ENCODE data around the gene KIF16B. TPM values are rescaled to one million over a fixed set of nuclear protein-coding genes. Genes with fewer than 3 reads are reported as not detected.

Gene KIF16B
- total RNA-seq, 1 donor from 2014 or later, result 9.4 TPM

GRCh38 chr20:16290358-16290757 is 282.9 kb downstream of the KIF16B start:
- peaks cover 3% of the 10 kb centered on the region for H3K9me3 Mint-ChIP-seq
- no peak for TF ChIP-seq CTCF (conservative IDR thresholded peaks at IDR 0.05)
- no peak overlapping the region for H3K27ac Mint-ChIP-seq (ENCODE audit: unreplicated experiment)
- no peaks in the 10 kb centered on the region for H3K4me1 Mint-ChIP-seq
- no peaks in the 10 kb centered on the region for H3K27me3 Mint-ChIP-seq (ENCODE audit: low read depth)
- H3K4me3 Mint-ChIP-seq, result no peak overlapping the region
- DNase-seq (ENCODE audit: low read depth, low spot score), result no peak
- H3K36me3 Mint-ChIP-seq (ENCODE audit: low read depth), result no peaks in the 10 kb centered on the region

DNA sequence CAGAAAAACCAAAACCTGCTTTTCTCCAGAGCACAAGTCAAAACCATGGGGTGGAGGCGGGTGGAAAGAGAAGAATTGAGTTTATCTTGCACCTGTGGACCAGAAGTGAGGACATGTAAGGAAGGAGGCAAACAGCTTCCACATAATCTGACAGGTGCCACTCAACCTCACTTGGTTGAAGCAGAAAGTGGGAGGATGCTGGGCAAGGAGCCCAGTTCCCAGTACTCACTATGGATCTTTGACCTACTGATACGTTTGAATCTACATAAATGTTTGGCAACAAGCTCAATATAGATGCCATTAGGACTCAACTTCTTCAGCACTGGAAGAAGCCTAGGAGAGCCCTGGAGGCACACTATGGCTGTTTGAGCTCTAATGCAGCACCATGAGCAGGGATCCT is 285.5 kb downstream of the KIF16B start:
- Mint-ChIP-seq H3K36me3 (ENCODE audit: low read depth) (peaks cover 8% of the 10 kb centered on the region), H3K4me1 (no peaks in the 10 kb centered on the region), H3K27me3 (ENCODE audit: low read depth) (no peaks in the 10 kb centered on the region), H3K27ac (ENCODE audit: unreplicated experiment) (no peak overlapping the region), H3K9me3 (peaks cover 5% of the 10 kb centered on the region), H3K4me3 (no peak overlapping the region)
- no peak for DNase-seq (ENCODE audit: low read depth, low spot score)
- TF ChIP-seq CTCF (conservative IDR thresholded peaks at IDR 0.05), result no peak

GRCh38 chr20:16286601-16287000 is 286.6 kb downstream of the KIF16B start:
- Mint-ChIP-seq H3K4me1 (no peaks in the 10 kb centered on the region), H3K36me3 (ENCODE audit: low read depth) (peaks cover 8% of the 10 kb centered on the region), H3K9me3 (peaks cover 6% of the 10 kb centered on the region), H3K27me3 (ENCODE audit: low read depth) (no peaks in the 10 kb centered on the region), H3K27ac (ENCODE audit: unreplicated experiment) (no peak overlapping the region), H3K4me3 (no peak overlapping the region)
- TF ChIP-seq CTCF (conservative IDR thresholded peaks at IDR 0.05), result no peak
- DNase-seq (ENCODE audit: low read depth, low spot score), result no peak

- H3K27me3 Mint-ChIP-seq (ENCODE audit: low read depth), result no peaks in the 10 kb centered on the region
- TF ChIP-seq CTCF (conservative IDR thresholded peaks at IDR 0.05), result no peak
- peaks cover 8% of the 10 kb centered on the region for H3K36me3 Mint-ChIP-seq (ENCODE audit: low read depth)
- DNase-seq (ENCODE audit: low read depth, low spot score), result no peak
- no peak overlapping the region for H3K27ac Mint-ChIP-seq (ENCODE audit: unreplicated experiment)
- H3K4me3 Mint-ChIP-seq, result no peak overlapping the region
- H3K9me3 Mint-ChIP-seq, result peaks cover 3% of the 10 kb centered on the region
- peaks cover 10% of the 10 kb centered on the region for H3K4me1 Mint-ChIP-seq
These were observed 288.7 kb downstream of the KIF16B start for GRCh38 chr20:16284385-16285100.

GRCh38 chr20:16283978-16284377 is 289.3 kb downstream of the KIF16B start:
- TF ChIP-seq CTCF (conservative IDR thresholded peaks at IDR 0.05), result no peak
- no peak for DNase-seq (ENCODE audit: low read depth, low spot score)
- H3K27me3 Mint-ChIP-seq (ENCODE audit: low read depth), result no peaks in the 10 kb centered on the region
- H3K4me3 Mint-ChIP-seq, result no peak overlapping the region
- no peak overlapping the region for H3K27ac Mint-ChIP-seq (ENCODE audit: unreplicated experiment)
- peaks cover 8% of the 10 kb centered on the region for H3K36me3 Mint-ChIP-seq (ENCODE audit: low read depth)
- peaks cover 11% of the 10 kb centered on the region for H3K4me1 Mint-ChIP-seq
- peaks cover 3% of the 10 kb centered on the region for H3K9me3 Mint-ChIP-seq
